Measurements from ENCODE around the gene PTPRG. TPM values are rescaled to one million over a fixed set of nuclear protein-coding genes. Genes with fewer than 3 reads are reported as not detected.

Gene PTPRG
- total and polyA plus RNA-seq, 4 donors: 3.6 to 35.6 (median 8.1) TPM

DNA sequence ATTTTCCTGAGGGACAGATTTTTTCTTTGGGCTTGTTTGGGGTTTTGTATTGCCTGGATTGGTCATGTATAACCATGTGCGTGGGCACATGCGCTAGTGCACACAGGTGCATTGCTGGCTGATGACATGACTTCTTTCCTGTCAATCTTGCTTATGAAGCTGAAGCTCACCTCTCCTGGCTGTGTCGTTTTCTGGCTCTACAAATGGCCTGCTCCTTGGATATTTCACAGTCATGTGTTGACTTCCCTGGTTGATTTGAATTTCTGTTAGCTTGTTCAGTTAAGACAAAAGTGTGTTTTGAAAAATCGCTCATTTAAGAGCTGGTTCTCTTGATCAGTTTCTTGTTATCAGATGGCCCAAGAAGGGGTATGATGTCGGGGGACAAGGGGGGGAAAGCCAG lies 11.5 kb downstream of the PTPRG start:
- whole genome bisulfite sequencing: 93% methylated on average over 5 of the region's 5 CpGs

DNA sequence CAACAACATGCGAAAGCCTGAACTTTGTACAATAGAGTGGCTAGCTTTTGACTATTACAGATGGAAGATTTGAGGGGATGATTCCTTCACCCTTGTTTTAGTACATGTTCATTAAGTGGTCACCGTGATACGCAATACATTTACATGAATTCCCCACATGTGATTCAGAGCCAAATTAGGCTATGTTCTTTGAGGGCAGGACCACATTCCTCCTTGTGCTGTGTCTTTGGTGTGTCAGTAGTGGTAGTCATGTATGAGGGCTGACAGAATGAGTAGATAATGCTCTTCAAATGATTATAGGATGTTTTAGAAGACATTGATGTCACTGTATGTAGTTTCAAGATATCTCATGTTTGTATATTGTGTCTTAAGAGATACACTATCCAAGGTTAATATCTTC lies 12.1 kb downstream of the PTPRG start:
- WGBS: 94% methylated on average over 3 of the region's 3 CpGs
- H3K4me1 ChIP-seq (ENCODE audit: control insufficient read depth in 4 of 4, insufficient read depth in 4 of 4, low read length in 3 of 4): peaks cover 0 to 10% (median 5%) of the 10 kb centered on the region in 4 donors
- TF ChIP-seq, protein P1, sequence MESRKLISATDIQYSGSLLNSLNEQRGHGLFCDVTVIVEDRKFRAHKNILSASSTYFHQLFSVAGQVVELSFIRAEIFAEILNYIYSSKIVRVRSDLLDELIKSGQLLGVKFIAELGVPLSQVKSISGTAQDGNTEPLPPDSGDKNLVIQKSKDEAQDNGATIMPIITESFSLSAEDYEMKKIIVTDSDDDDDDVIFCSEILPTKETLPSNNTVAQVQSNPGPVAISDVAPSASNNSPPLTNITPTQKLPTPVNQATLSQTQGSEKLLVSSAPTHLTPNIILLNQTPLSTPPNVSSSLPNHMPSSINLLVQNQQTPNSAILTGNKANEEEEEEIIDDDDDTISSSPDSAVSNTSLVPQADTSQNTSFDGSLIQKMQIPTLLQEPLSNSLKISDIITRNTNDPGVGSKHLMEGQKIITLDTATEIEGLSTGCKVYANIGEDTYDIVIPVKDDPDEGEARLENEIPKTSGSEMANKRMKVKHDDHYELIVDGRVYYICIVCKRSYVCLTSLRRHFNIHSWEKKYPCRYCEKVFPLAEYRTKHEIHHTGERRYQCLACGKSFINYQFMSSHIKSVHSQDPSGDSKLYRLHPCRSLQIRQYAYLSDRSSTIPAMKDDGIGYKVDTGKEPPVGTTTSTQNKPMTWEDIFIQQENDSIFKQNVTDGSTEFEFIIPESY (IDR thresholded peaks at IDR 0.05): no peak
- no peak for TF ChIP-seq HNF4A (conservative IDR thresholded peaks at IDR 0.05)
- TF ChIP-seq TAF1 (conservative IDR thresholded peaks at IDR 0.05): no peak
- no peak for TF ChIP-seq JUND (IDR thresholded peaks at IDR 0.05)
- TF ChIP-seq, protein P2, sequence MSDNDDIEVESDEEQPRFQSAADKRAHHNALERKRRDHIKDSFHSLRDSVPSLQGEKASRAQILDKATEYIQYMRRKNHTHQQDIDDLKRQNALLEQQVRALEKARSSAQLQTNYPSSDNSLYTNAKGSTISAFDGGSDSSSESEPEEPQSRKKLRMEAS (IDR thresholded peaks at IDR 0.05): no peak
- TF ChIP-seq YY1 (IDR thresholded peaks at IDR 0.05): no peak
- TF ChIP-seq, protein P3, sequence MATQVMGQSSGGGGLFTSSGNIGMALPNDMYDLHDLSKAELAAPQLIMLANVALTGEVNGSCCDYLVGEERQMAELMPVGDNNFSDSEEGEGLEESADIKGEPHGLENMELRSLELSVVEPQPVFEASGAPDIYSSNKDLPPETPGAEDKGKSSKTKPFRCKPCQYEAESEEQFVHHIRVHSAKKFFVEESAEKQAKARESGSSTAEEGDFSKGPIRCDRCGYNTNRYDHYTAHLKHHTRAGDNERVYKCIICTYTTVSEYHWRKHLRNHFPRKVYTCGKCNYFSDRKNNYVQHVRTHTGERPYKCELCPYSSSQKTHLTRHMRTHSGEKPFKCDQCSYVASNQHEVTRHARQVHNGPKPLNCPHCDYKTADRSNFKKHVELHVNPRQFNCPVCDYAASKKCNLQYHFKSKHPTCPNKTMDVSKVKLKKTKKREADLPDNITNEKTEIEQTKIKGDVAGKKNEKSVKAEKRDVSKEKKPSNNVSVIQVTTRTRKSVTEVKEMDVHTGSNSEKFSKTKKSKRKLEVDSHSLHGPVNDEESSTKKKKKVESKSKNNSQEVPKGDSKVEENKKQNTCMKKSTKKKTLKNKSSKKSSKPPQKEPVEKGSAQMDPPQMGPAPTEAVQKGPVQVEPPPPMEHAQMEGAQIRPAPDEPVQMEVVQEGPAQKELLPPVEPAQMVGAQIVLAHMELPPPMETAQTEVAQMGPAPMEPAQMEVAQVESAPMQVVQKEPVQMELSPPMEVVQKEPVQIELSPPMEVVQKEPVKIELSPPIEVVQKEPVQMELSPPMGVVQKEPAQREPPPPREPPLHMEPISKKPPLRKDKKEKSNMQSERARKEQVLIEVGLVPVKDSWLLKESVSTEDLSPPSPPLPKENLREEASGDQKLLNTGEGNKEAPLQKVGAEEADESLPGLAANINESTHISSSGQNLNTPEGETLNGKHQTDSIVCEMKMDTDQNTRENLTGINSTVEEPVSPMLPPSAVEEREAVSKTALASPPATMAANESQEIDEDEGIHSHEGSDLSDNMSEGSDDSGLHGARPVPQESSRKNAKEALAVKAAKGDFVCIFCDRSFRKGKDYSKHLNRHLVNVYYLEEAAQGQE (IDR thresholded peaks at IDR 0.05): no peak
- TF ChIP-seq EGR1 (IDR thresholded peaks at IDR 0.05; ENCODE audit: low read depth in 2 of 2): no peak

More for the DNA sequence above, 11.5 kb downstream of the PTPRG start:
- peaks cover 0 to 10% (median 5%) of the 10 kb centered on the region in 4 donors for H3K4me1 ChIP-seq (ENCODE audit: control insufficient read depth in 4 of 4, insufficient read depth in 4 of 4, low read length in 3 of 4)
- H3K27me3 ChIP-seq (ENCODE audit: control insufficient read depth in 4 of 4, insufficient read depth in 4 of 4, low read length in 3 of 4): no peaks in the 10 kb centered on the region
- no peak for TF ChIP-seq RXRA (IDR thresholded peaks at IDR 0.05)
- TF ChIP-seq, protein P3 (IDR thresholded peaks at IDR 0.05): no peak
- no peak for TF ChIP-seq JUND (IDR thresholded peaks at IDR 0.05)
- TF ChIP-seq FOXA2 (IDR thresholded peaks at IDR 0.05): no peak
- no peak for TF ChIP-seq HNF4A (conservative IDR thresholded peaks at IDR 0.05)
- no peak for TF ChIP-seq FOXA1 (IDR thresholded peaks at IDR 0.05)
- TF ChIP-seq, protein P4, sequence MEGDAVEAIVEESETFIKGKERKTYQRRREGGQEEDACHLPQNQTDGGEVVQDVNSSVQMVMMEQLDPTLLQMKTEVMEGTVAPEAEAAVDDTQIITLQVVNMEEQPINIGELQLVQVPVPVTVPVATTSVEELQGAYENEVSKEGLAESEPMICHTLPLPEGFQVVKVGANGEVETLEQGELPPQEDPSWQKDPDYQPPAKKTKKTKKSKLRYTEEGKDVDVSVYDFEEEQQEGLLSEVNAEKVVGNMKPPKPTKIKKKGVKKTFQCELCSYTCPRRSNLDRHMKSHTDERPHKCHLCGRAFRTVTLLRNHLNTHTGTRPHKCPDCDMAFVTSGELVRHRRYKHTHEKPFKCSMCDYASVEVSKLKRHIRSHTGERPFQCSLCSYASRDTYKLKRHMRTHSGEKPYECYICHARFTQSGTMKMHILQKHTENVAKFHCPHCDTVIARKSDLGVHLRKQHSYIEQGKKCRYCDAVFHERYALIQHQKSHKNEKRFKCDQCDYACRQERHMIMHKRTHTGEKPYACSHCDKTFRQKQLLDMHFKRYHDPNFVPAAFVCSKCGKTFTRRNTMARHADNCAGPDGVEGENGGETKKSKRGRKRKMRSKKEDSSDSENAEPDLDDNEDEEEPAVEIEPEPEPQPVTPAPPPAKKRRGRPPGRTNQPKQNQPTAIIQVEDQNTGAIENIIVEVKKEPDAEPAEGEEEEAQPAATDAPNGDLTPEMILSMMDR (IDR thresholded peaks at IDR 0.05; ENCODE audit: low read depth, low read length, missing input control): no peak
- TF ChIP-seq, protein P5, sequence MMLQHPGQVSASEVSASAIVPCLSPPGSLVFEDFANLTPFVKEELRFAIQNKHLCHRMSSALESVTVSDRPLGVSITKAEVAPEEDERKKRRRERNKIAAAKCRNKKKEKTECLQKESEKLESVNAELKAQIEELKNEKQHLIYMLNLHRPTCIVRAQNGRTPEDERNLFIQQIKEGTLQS (IDR thresholded peaks at IDR 0.05): no peak
- TF ChIP-seq SP1 (IDR thresholded peaks at IDR 0.05): no peak
- no peak for TF ChIP-seq GABPA (IDR thresholded peaks at IDR 0.05 in 1 of 2, conservative IDR thresholded peaks at IDR 0.05 in 1 of 2)
- TF ChIP-seq, protein P1 (IDR thresholded peaks at IDR 0.05): no peak
- TF ChIP-seq TAF1 (conservative IDR thresholded peaks at IDR 0.05): no peak
- no peak for TF ChIP-seq NR2F2 (IDR thresholded peaks at IDR 0.05)
- no peaks in the 10 kb centered on the region for H3K36me3 ChIP-seq (ENCODE audit: control insufficient read depth in 4 of 4, insufficient read depth in 3 of 4, low read depth in 1 of 4, low read length in 3 of 4)
- no peak overlapping the region for H3K27ac ChIP-seq (ENCODE audit: low read depth in 1 of 2, low read length in 2 of 2)
- DNase-seq (ENCODE audit: low spot score): no peak
- H3K9ac ChIP-seq (ENCODE audit: low read depth in 1 of 2, low read length in 2 of 2): no peak overlapping the region
- H3K4me3 ChIP-seq (ENCODE audit: low read depth in 1 of 3, low read length in 3 of 3): no peak overlapping the region
- no peaks in the 10 kb centered on the region for H3K9me3 ChIP-seq (ENCODE audit: control insufficient read depth in 4 of 4, low read length in 3 of 4)

More for the DNA sequence above, 12.1 kb downstream of the PTPRG start:
- no peaks in the 10 kb centered on the region for H3K9me3 ChIP-seq (ENCODE audit: control insufficient read depth in 4 of 4, low read length in 3 of 4)
- no peaks in the 10 kb centered on the region for H3K27me3 ChIP-seq (ENCODE audit: control insufficient read depth in 4 of 4, insufficient read depth in 4 of 4, low read length in 3 of 4)
- no peaks in the 10 kb centered on the region for H3K36me3 ChIP-seq (ENCODE audit: control insufficient read depth in 4 of 4, insufficient read depth in 3 of 4, low read depth in 1 of 4, low read length in 3 of 4)
- no peak overlapping the region for H3K27ac ChIP-seq (ENCODE audit: low read depth in 1 of 2, low read length in 2 of 2)
- no peak overlapping the region for H3K9ac ChIP-seq (ENCODE audit: low read depth in 1 of 2, low read length in 2 of 2)
- DNase-seq (ENCODE audit: low spot score): no peak
- H3K4me3 ChIP-seq (ENCODE audit: low read depth in 1 of 3, low read length in 3 of 3): no peak overlapping the region

Data from liver (tissue), 9 donors.